Measurements from ENCODE around the gene COPZ2.
"Not testable (repeated sequence)": the region's sequence is repeated elsewhere in the genome, so short reads cannot be mapped to it uniquely, and the experiment has no call there.

- not testable (repeated sequence) for TF ChIP-seq CTCF, POLR2A (IDR thresholded peaks at IDR 0.05)
Measured at GRCh38 chr17:48067808-48068207, 30.2 kb upstream of the COPZ2 start.

Measured in testis (tissue), 2 donors.